ENCODE data around the gene EXOSC5. TPM values are rescaled to one million over a fixed set of nuclear protein-coding genes. Genes with fewer than 3 reads are reported as not detected.

Gene EXOSC5
- total and polyA plus RNA-seq, 12 donors, result 10.6 to 43.8 (median 13.7) TPM

DNA sequence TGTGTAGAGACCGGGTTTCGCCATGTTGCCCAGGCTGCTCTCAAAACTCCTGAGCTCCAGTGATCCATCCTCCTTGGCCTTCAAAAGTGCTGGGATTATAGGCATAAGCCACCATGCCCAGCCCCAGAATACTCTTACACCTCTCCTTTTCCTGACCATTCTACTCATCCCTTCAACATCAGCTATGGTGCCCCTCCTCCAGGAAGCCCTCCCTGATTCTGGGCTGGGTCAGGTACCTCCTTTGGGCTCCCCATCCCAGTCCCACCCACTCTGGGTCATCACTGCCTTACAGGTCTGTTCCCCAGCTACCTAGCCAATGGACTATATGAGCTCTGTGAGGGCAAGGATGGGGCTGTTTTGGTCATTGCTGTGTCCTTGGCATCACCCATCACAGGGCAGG lies 53.0 kb downstream of the EXOSC5 start:
- intact Hi-C loops (cut with DNase I), result no loop called here
- TF ChIP-seq, protein P1, sequence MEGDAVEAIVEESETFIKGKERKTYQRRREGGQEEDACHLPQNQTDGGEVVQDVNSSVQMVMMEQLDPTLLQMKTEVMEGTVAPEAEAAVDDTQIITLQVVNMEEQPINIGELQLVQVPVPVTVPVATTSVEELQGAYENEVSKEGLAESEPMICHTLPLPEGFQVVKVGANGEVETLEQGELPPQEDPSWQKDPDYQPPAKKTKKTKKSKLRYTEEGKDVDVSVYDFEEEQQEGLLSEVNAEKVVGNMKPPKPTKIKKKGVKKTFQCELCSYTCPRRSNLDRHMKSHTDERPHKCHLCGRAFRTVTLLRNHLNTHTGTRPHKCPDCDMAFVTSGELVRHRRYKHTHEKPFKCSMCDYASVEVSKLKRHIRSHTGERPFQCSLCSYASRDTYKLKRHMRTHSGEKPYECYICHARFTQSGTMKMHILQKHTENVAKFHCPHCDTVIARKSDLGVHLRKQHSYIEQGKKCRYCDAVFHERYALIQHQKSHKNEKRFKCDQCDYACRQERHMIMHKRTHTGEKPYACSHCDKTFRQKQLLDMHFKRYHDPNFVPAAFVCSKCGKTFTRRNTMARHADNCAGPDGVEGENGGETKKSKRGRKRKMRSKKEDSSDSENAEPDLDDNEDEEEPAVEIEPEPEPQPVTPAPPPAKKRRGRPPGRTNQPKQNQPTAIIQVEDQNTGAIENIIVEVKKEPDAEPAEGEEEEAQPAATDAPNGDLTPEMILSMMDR (IDR thresholded peaks at IDR 0.05), result no peak
- H3K27ac ChIP-seq, result no peak overlapping the region
- no peak for ATAC-seq
- H3K9me3 ChIP-seq, result no peaks in the 10 kb centered on the region
- DNase-seq, result no peak
- H3K36me3 ChIP-seq, result peaks cover 0 to 97% (median 20%) of the 10 kb centered on the region in 9 donors
- H3K27me3 ChIP-seq, result no peaks in the 10 kb centered on the region
- peaks cover 0 to 32% (median 2%) of the 10 kb centered on the region in 9 donors for H3K4me1 ChIP-seq
- no peak overlapping the region for H3K4me3 ChIP-seq
- 97 to 100% methylated on average over 2 of the region's 2 CpGs for WGBS, 2 donors

- peak overlapping the region in 1 of 10 donors; percentile 53 for H3K27ac ChIP-seq
- H3K27me3 ChIP-seq, result no peaks in the 10 kb centered on the region
- peaks cover 0 to 29% (median 0%) of the 10 kb centered on the region in 9 donors for H3K4me1 ChIP-seq
- peak overlapping the region in 1 of 10 donors; percentile 7 for H3K4me3 ChIP-seq
- TF ChIP-seq, protein P1 (IDR thresholded peaks at IDR 0.05), result no peak
- DNase-seq (no peak), ATAC-seq (peak in 7 of 8 donors; percentile 22 to 50 (median 44))
- peaks cover 0 to 98% (median 20%) of the 10 kb centered on the region in 9 donors for H3K36me3 ChIP-seq
- intact Hi-C loops (cut with DNase I), result no loop called here
- WGBS, 2 donors, result 90 to 93% methylated on average over 20 of the region's 20 CpGs
- no peaks in the 10 kb centered on the region for H3K9me3 ChIP-seq
Observed at GRCh38 chr19:41341669-41342490, 55.3 kb downstream of the EXOSC5 start.

DNA sequence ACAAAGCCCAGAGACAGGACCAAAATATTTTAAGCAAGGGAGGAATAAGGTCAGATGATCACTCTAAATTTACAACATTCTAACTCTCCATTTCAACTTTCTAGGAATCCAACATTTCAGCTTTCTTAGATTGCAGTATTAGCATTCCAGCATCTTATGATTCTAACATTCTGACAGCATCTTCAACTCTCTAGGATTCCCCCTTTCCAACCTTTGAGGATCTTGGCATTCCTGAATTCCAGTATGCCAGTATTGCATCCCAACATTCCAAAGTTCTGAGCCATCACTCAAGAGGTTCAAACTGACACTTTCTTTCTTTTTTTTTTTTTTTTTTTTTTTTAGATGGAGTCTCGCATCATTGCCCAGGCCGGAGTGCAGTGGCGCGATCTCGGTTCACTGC lies 57.2 kb downstream of the EXOSC5 start:
- Histone ChIP-seq H3K27ac (no peak overlapping the region), H3K9me3 (no peaks in the 10 kb centered on the region), H3K27me3 (no peaks in the 10 kb centered on the region), H3K4me3 (no peak overlapping the region), H3K4me1 (peaks cover 0 to 43% (median 8%) of the 10 kb centered on the region in 9 donors), H3K36me3 (peaks cover 0 to 98% (median 25%) of the 10 kb centered on the region in 9 donors)
- intact Hi-C loops (cut with DNase I), result no loop called here
- no peak for ATAC-seq
- no peak for DNase-seq
- TF ChIP-seq, protein P1 (IDR thresholded peaks at IDR 0.05), result no peak
- 96 to 97% methylated on average over 5 of the region's 5 CpGs for WGBS, 2 donors

Other genes starting within 250 kb of the EXOSC5 start
- 1 to 10 TPM in 1 of 10 donors, under 1 TPM in 4, not detected in 5; 0.42 to 1.1 (median 0.59) TPM for gene CYP2S1, start 204.1 kb downstream of the EXOSC5 start, total RNA-seq
- gene CYP2S1, start 204.1 kb downstream of the EXOSC5 start, polyA plus RNA-seq, result under 1 TPM; 0.29 to 0.30 TPM
- 10 to 100 TPM in 4 of 10 donors, 1 to 10 TPM in 6; 6.5 to 22.8 (median 9.8) TPM for gene AXL, start 178.1 kb downstream of the EXOSC5 start, total RNA-seq
- gene AXL, start 178.1 kb downstream of the EXOSC5 start, polyA plus RNA-seq, result 10 to 100 TPM in 1 of 2 donors, 1 to 10 TPM in 1; 7.9 to 13.0 TPM
- 100 to 1,000 TPM; 101 to 151 (median 108) TPM for gene HNRNPUL1, start 133.0 kb downstream of the EXOSC5 start, total RNA-seq
- 10 to 100 TPM; 55.5 to 65.6 TPM for gene HNRNPUL1, start 133.0 kb downstream of the EXOSC5 start, polyA plus RNA-seq
- gene CCDC97, start 87.2 kb downstream of the EXOSC5 start, total RNA-seq, result 10 to 100 TPM; 12.6 to 19.2 (median 16.4) TPM
- 10 to 100 TPM; 11.3 to 11.5 TPM for gene CCDC97, start 87.2 kb downstream of the EXOSC5 start, polyA plus RNA-seq
- gene TGFB1, start 43.4 kb downstream of the EXOSC5 start, total RNA-seq, result 10 to 100 TPM in 8 of 10 donors, 1 to 10 TPM in 2; 9.7 to 44.9 (median 13.2) TPM
- gene TGFB1, start 43.4 kb downstream of the EXOSC5 start, polyA plus RNA-seq, result 10 to 100 TPM; 14.0 to 19.9 TPM
- 1 to 10 TPM in 9 of 10 donors, under 1 TPM in 1; 1.00 to 5.8 (median 2.3) TPM for gene B9D2, start 33.2 kb downstream of the EXOSC5 start, total RNA-seq
- gene B9D2, start 33.2 kb downstream of the EXOSC5 start, polyA plus RNA-seq, result 10 to 100 TPM in 1 of 2 donors, 1 to 10 TPM in 1; 2.5 to 12.6 TPM
- gene TMEM91, start 20.8 kb downstream of the EXOSC5 start, total RNA-seq, result 1 to 10 TPM; 1.2 to 4.7 (median 2.0) TPM
- 10 to 100 TPM in 1 of 2 donors, 1 to 10 TPM in 1; 3.8 to 11.3 TPM for gene TMEM91, start 20.8 kb downstream of the EXOSC5 start, polyA plus RNA-seq
- 10 to 100 TPM; 35.5 to 63.0 (median 42.5) TPM for gene BCKDHA, start 459 bp upstream of the EXOSC5 start, total RNA-seq
- 10 to 100 TPM; 19.5 to 74.6 TPM for gene BCKDHA, start 459 bp upstream of the EXOSC5 start, polyA plus RNA-seq
- gene B3GNT8, start 30.0 kb upstream of the EXOSC5 start, total RNA-seq, result 10 to 100 TPM in 2 of 10 donors, 1 to 10 TPM in 8; 6.2 to 11.7 (median 8.8) TPM
- 10 to 100 TPM in 1 of 2 donors, 1 to 10 TPM in 1; 3.3 to 13.3 TPM for gene B3GNT8, start 30.0 kb upstream of the EXOSC5 start, polyA plus RNA-seq
- gene DMAC2, start 42.6 kb upstream of the EXOSC5 start, total RNA-seq, result 100 to 1,000 TPM in 5 of 10 donors, 10 to 100 TPM in 5; 80.8 to 139 (median 101) TPM
- gene DMAC2, start 42.6 kb upstream of the EXOSC5 start, polyA plus RNA-seq, result 100 to 1,000 TPM; 103 to 118 TPM
- under 1 TPM in 1 of 10 donors, not detected in 9; 0.37 TPM for gene ERICH4, start 45.8 kb upstream of the EXOSC5 start, total RNA-seq
- gene ERICH4, start 45.8 kb upstream of the EXOSC5 start, polyA plus RNA-seq, result under 1 TPM in 1 of 2 donors, not detected in 1; 0.10 TPM
- gene CEACAM21, start 178.8 kb upstream of the EXOSC5 start, total RNA-seq, result 1 to 10 TPM in 3 of 10 donors, under 1 TPM in 6, not detected in 1; 0.26 to 3.3 (median 0.57) TPM
- gene CEACAM21, start 178.8 kb upstream of the EXOSC5 start, polyA plus RNA-seq, result under 1 TPM; 0.41 to 0.59 TPM
- under 1 TPM in 6 of 10 donors, not detected in 4; 0.23 to 0.66 (median 0.46) TPM for gene CEACAM4, start 229.7 kb upstream of the EXOSC5 start, total RNA-seq
- gene CEACAM4, start 229.7 kb upstream of the EXOSC5 start, polyA plus RNA-seq, result under 1 TPM; 0.29 to 0.48 TPM